A549 (cell line): Measurements from ENCODE around the gene GRK5. TPM values are rescaled to one million over a fixed set of nuclear protein-coding genes. Genes with fewer than 3 reads are reported as not detected.

ENCODE experiments used
- ATAC-seq, 2 experiments: fragments of 200-7000 bp in 1 of 2; fragments of >200 bp in 1 of 2; cut with Nextera tagmentation in 1 of 2; cut with Tn5 transposase in 1 of 2; 3 replicates each; pipeline versions ENCODE4 v1.8.0 to v1.9.1; 2018 to 2020; ENCODE audit warnings: mild to moderate bottlenecking in 1 of 2, moderate library complexity in 1 of 2
- CTCF ChIA-PET: fragments of 300-600 bp; sonication (Branson Sonifier 250); formaldehyde crosslinking; extraction: SDS; loops from one replicate; lab custom pipeline; 2021; ENCODE audit warnings: antibody characterized with exemption, inconsistent platforms; lab: Yijun Ruan, JAX
- POLR2A ChIA-PET: fragments of 350-600 bp; formaldehyde crosslinking; extraction: SDS; loops from one replicate; lab custom pipeline; 2021; ENCODE audit warnings: antibody characterized with exemption, inconsistent platforms; lab: Yijun Ruan, JAX
- DNase-seq, 2 experiments: peaks; one replicate each; pipeline versions ENCODE4 v3.0.0 to v3.0.0-alpha.2; 2011 to 2016; ENCODE audit warnings: low read depth in 1 of 2, low spot score in 1 of 2
- FAIRE-seq: peaks from 2 replicates; lab custom pipeline; 2011; peaks lifted over from hg19 to GRCh38; lab: Jason Lieb, UNC
- H3K27ac ChIP-seq, 2 experiments: fragments of >200 bp; sonication (Bioruptor Twin); formaldehyde crosslinking; 3 replicates each; pipeline ENCODE4 v1.5.1; 2016 to 2017
- H3K4me1 ChIP-seq: fragments of >200 bp; sonication (Bioruptor Twin); formaldehyde crosslinking; 3 replicates; pipeline ENCODE4 v1.6.1; 2016
- H3K4me2 ChIP-seq: fragments of >200 bp; sonication (Bioruptor Twin); formaldehyde crosslinking; 3 replicates; pipeline ENCODE4 v1.6.1; 2016
- H3K4me3 ChIP-seq: fragments of >200 bp; sonication (Bioruptor Twin); formaldehyde crosslinking; 3 replicates; pipeline ENCODE4 v1.5.1; 2016
- H3K9me3 ChIP-seq: fragments of >200 bp; sonication (Bioruptor Twin); formaldehyde crosslinking; 3 replicates; pipeline ENCODE4 v1.6.1; 2016
- CHD4 ChIP-seq: fragments of 200-600 bp; sonication (generic); IDR thresholded peaks from 2 replicates; pipeline ENCODE4 v1.6.1; 2016; ENCODE audit warnings: antibody characterized with exemption, mild to moderate bottlenecking, borderline replicate concordance
- CTCF ChIP-seq: fragments of >200 bp; sonication (Bioruptor Twin); formaldehyde crosslinking; IDR thresholded peaks from 3 replicates; pipeline ENCODE4 v1.5.1; 2016
- EHMT2 ChIP-seq: fragments of 200-600 bp; sonication (generic); IDR thresholded peaks from 2 replicates; pipeline ENCODE4 v1.6.1; 2016; ENCODE audit warnings: antibody characterized with exemption, low read depth, mild to moderate bottlenecking, moderate library complexity
- ESRRA ChIP-seq: fragments of 150-350 bp; IDR thresholded peaks from 2 replicates; pipeline ENCODE4 v1.6.1; 2014; ENCODE audit warnings: mild to moderate bottlenecking, low read length, borderline replicate concordance
- GATA3 ChIP-seq: IDR thresholded peaks from 2 replicates; pipeline ENCODE4 v1.6.1; 2012; ENCODE audit warnings: borderline replicate concordance
- HOXA7 ChIP-seq: fragments of 250-450 bp; sonication (Bioruptor Pico); IDR thresholded peaks from 2 replicates; pipeline ENCODE4 v1.5.0; 2020; ENCODE audit warnings: mild to moderate bottlenecking, moderate library complexity
- HOXB13 ChIP-seq: fragments of 250-450 bp; sonication (Bioruptor Pico); IDR thresholded peaks from 2 replicates; pipeline ENCODE4 v1.5.0; 2020; ENCODE audit warnings: low read depth, mild to moderate bottlenecking, moderate library complexity
- HOXB5 ChIP-seq: fragments of 250-450 bp; sonication (Bioruptor Pico); IDR thresholded peaks from 2 replicates; pipeline ENCODE4 v1.5.0; 2020; ENCODE audit warnings: mild to moderate bottlenecking, moderate library complexity
- KDM1A ChIP-seq: fragments of 200-600 bp; sonication (generic); IDR thresholded peaks from 2 replicates; pipeline ENCODE4 v1.6.1; 2016; ENCODE audit warnings: low read depth, mild to moderate bottlenecking
- KDM5A ChIP-seq: fragments of 200-600 bp; sonication (generic); IDR thresholded peaks from 2 replicates; pipeline ENCODE4 v1.6.1; 2016; ENCODE audit warnings: antibody characterized with exemption, mild to moderate bottlenecking
- MAZ ChIP-seq: fragments of 150-350 bp; IDR thresholded peaks from 2 replicates; pipeline ENCODE4 v1.6.1; 2014; ENCODE audit warnings: antibody characterized with exemption, low read depth, low read length, borderline replicate concordance
- PBX3 ChIP-seq: IDR thresholded peaks from 2 replicates; pipeline ENCODE4 v1.6.1; 2012
- PHF8 ChIP-seq: fragments of 200-600 bp; sonication (generic); IDR thresholded peaks from 2 replicates; pipeline ENCODE4 v1.6.1; 2016; ENCODE audit warnings: low read depth, mild to moderate bottlenecking, antibody characterized with exemption, moderate library complexity, borderline replicate concordance
- RARB ChIP-seq: fragments of 250-450 bp; sonication (Bioruptor Pico); IDR thresholded peaks from 2 replicates; pipeline ENCODE4 v1.8.0; 2021; ENCODE audit warnings: mild to moderate bottlenecking, moderate library complexity
- RCOR1 ChIP-seq: fragments of 150-350 bp; IDR thresholded peaks from 2 replicates; pipeline ENCODE4 v1.6.1; 2014; ENCODE audit warnings: antibody characterized with exemption, low read length, low read depth
- REST ChIP-seq: fragments of 200-600 bp; sonication (generic); IDR thresholded peaks from 2 replicates; pipeline ENCODE4 v1.6.1; 2016; ENCODE audit warnings: antibody characterized with exemption, mild to moderate bottlenecking, moderate library complexity
- RFX5 ChIP-seq: fragments of 450-650 bp; IDR thresholded peaks from 2 replicates; pipeline ENCODE4 v1.7.1; 2014; ENCODE audit warnings: antibody characterized with exemption, mild to moderate bottlenecking, moderate library complexity
- ZC3H11A ChIP-seq: fragments of 450-650 bp; IDR thresholded peaks from 2 replicates; pipeline ENCODE4 v1.6.1; 2014; ENCODE audit warnings: antibody characterized with exemption, mild to moderate bottlenecking
- ZFP36 ChIP-seq: fragments of 450-650 bp; IDR thresholded peaks from 2 replicates; pipeline ENCODE4 v1.6.1; 2014; ENCODE audit warnings: borderline replicate concordance; ENCODE audit not compliant: partially characterized antibody
- ZNF302 ChIP-seq: fragments of 250-450 bp; sonication (Bioruptor Pico); IDR thresholded peaks from 2 replicates; pipeline ENCODE4 v1.9.0; 2021; ENCODE audit warnings: inconsistent platforms, mild to moderate bottlenecking, moderate library complexity
- ZSCAN20 ChIP-seq: fragments of 250-450 bp; sonication (Bioruptor Pico); IDR thresholded peaks from 2 replicates; pipeline ENCODE4 v1.8.0; 2022; ENCODE audit warnings: mild to moderate bottlenecking, moderate library complexity
- WGBS: methylation state at CpG from one replicate; pipeline ENCODE4 v1.1.6; 2017; ENCODE audit errors: missing lambda C conversion rate; 5-methylcytosine and 5-hydroxymethylcytosine counted together
- polyA plus RNA-seq, 4 experiments: library from polyadenylated mRNA; depleted of rRNA in 3 of 4; stranded (reverse); fragments of >200 nt; fragmentation: RNase III in 1 of 4; extraction: RNeasy Plus Mini Kit Qiagen cat#74134 plus additional on column Dnase treatment in 1 of 4; gene quantifications; 2 replicates in 3 of 4; 3 replicates in 1 of 4; pipeline ENCODE4 v1.2.3, GENCODE V29; 2011 to 2017

Gene GRK5
- polyA plus RNA-seq, 2 of the 4 experiments (the other 2 are of a cell fraction) = 5.0 to 7.9 TPM

- ChIA-PET POLR2A (no interaction called here), CTCF (interaction anchor here (1.1 to 4.3 kb wide), 2 partner anchors 39 to 284 kb away, joined by 3 to 19 read pairs; no protein-coding TSS in a partner anchor)
- no peak overlapping the region for H3K4me2 ChIP-seq
- TF ChIP-seq EHMT2 (no peak), HOXB13 (no peak), HOXB5 (CRISPR knock-in tag) (no peak), ESRRA (no peak), CTCF (no peak)
- no peak overlapping the region for H3K4me3 ChIP-seq
- no peak for FAIRE-seq
- H3K27ac ChIP-seq = no peak overlapping the region
- peaks cover 10% of the 10 kb centered on the region for H3K4me1 ChIP-seq
- ATAC-seq = no peak
- DNase-seq = no peak
- no peaks in the 10 kb centered on the region for H3K9me3 ChIP-seq
- WGBS = 83% methylated on average over 9 of the region's 9 CpGs
Measured at GRCh38 chr10:119483839-119484238, 276.5 kb downstream of the GRK5 start.

- ChIA-PET CTCF (interaction anchor here (0.7 to 11.1 kb wide), 11 partner anchors 9 to 294 kb away, joined by 3 to 107 read pairs (median 10); partner anchors contain the start of gene GRK5), POLR2A (no interaction called here)
- no peak for FAIRE-seq
- Histone ChIP-seq H3K27ac (no peak overlapping the region), H3K9me3 (no peaks in the 10 kb centered on the region), H3K4me2 (no peak overlapping the region), H3K4me3 (no peak overlapping the region), H3K4me1 (peaks cover 13% of the 10 kb centered on the region)
- TF ChIP-seq RFX5 (no peak), HOXA7 (CRISPR knock-in tag) (no peak), RCOR1 (no peak), ZSCAN20 (CRISPR knock-in tag) (no peak)
- no peak for DNase-seq
- no peak for ATAC-seq
- WGBS = 90% methylated on average over 7 of the region's 7 CpGs
Measured at GRCh38 chr10:119488675-119489074, 281.3 kb downstream of the GRK5 start.

- Histone ChIP-seq H3K9me3 (no peaks in the 10 kb centered on the region), H3K27ac (peak overlapping the region; percentile 80 to 84), H3K4me1 (peaks cover 22% of the 10 kb centered on the region), H3K4me2 (peak overlapping the region; percentile 95), H3K4me3 (peak overlapping the region; percentile 49)
- POLR2A ChIA-PET = interaction anchor here (0.6 to 1.0 kb wide), 2 partner anchors 107 to 291 kb away, joined by 3 to 5 read pairs; partner anchors contain the start of gene TIAL1
- CTCF ChIA-PET = interaction anchor here (0.6 to 11.1 kb wide), 29 partner anchors 9 to 553 kb away, joined by 3 to 107 read pairs (median 5); partner anchors contain the start of genes GRK5 and RGS10
- TF ChIP-seq EHMT2 (no peak), REST (no peak), CHD4 (no peak), ZNF302 (CRISPR knock-in tag) (no peak), GATA3 (no peak), PBX3 (no peak), KDM5A (no peak), MAZ (no peak), RARB (no peak), HOXB5 (CRISPR knock-in tag) (no peak), ZFP36 (no peak), PHF8 (no peak), KDM1A (no peak), ESRRA (no peak), ZC3H11A (no peak)
- peak in 1 of 2 experiments; percentile 29; a peak in 4 of 6 replicates for ATAC-seq
- no peak for DNase-seq
- FAIRE-seq = no peak
- WGBS = 36% methylated on average over 5 of the region's 5 CpGs
Measured at GRCh38 chr10:119489991-119490326, 282.6 kb downstream of the GRK5 start.
